Fibroblast of lung (primary cell): Measurements from ENCODE around the gene SPRR2G. TPM values are rescaled to one million over a fixed set of nuclear protein-coding genes. Genes with fewer than 3 reads are reported as not detected.
A peak's percentile ranks its signal among the peaks of the same experiment; 100 is the strongest.
"Not testable (repeated sequence)": the region's sequence is repeated elsewhere in the genome, so short reads cannot be mapped to it uniquely, and the experiment has no call there.

Experiments
- DNase-seq, 2 donors: peaks; one replicate each; pipeline versions ENCODE4 v3.0.0 to v3.0.0-alpha.2; 2010; ENCODE audit warnings: low read depth in 2 of 2
- H2AFZ ChIP-seq: 2 replicates; pipeline ENCODE4 v1.5.1; 2012; ENCODE audit warnings: low read length, control low read depth, inconsistent platforms
- H3K27ac ChIP-seq: 2 replicates; pipeline ENCODE4 v1.5.1; 2011; ENCODE audit warnings: low read length, control low read depth; ENCODE audit not compliant: insufficient read depth
- H3K27me3 ChIP-seq: 2 replicates; pipeline ENCODE4 v1.5.1; 2011; ENCODE audit warnings: mild to moderate bottlenecking, low read length; ENCODE audit not compliant: control insufficient read depth, insufficient read depth
- H3K36me3 ChIP-seq: 2 replicates; pipeline ENCODE4 v1.5.1; 2011; ENCODE audit warnings: low read length; ENCODE audit not compliant: control insufficient read depth, insufficient read depth
- H3K4me1 ChIP-seq: 2 replicates; pipeline ENCODE4 v1.5.1; 2011; ENCODE audit warnings: low read length; ENCODE audit not compliant: control insufficient read depth, insufficient read depth; ENCODE audit errors: extremely low read depth
- H3K4me2 ChIP-seq: 2 replicates; pipeline ENCODE4 v1.5.1; 2011; ENCODE audit warnings: low read length, control low read depth; ENCODE audit not compliant: insufficient read depth; ENCODE audit errors: extremely low read depth
- H3K4me3 ChIP-seq, 4 experiments: fragments of 200-600 bp in 1 of 4; sonication (generic) in 1 of 4; replicated peaks in 1 of 4; 2 replicates each; pipeline ENCODE4 v1.5.1; 2011 to 2016; ENCODE audit warnings: low read length in 4 of 4, low read depth in 3 of 4, mild to moderate bottlenecking in 3 of 4, control low read depth in 2 of 4, inconsistent platforms in 1 of 4, mixed read lengths in 1 of 4; ENCODE audit not compliant: insufficient read depth in 1 of 4; ENCODE audit errors: control extremely low read depth in 1 of 4
- H3K79me2 ChIP-seq: 2 replicates; pipeline ENCODE4 v1.5.1; 2012; ENCODE audit warnings: mild to moderate bottlenecking, low read length, inconsistent platforms; ENCODE audit not compliant: control insufficient read depth, insufficient read depth
- H3K9ac ChIP-seq: 2 replicates; pipeline ENCODE4 v1.5.1; 2011; ENCODE audit warnings: mild to moderate bottlenecking, low read length, control low read depth; ENCODE audit not compliant: insufficient read depth
- H3K9me3 ChIP-seq: 2 replicates; pipeline ENCODE4 v1.5.1; 2012; ENCODE audit warnings: low read depth, low read length; ENCODE audit not compliant: control insufficient read depth, insufficient read depth
- H4K20me1 ChIP-seq: 2 replicates; pipeline ENCODE4 v1.5.1; 2011; ENCODE audit warnings: low read length; ENCODE audit not compliant: control insufficient read depth, insufficient read depth; ENCODE audit errors: extremely low read depth
- EZH2 ChIP-seq: IDR thresholded peaks from 2 replicates; pipeline ENCODE4 v1.5.1; 2012; ENCODE audit warnings: low read length, control low read depth, mild to moderate bottlenecking; ENCODE audit errors: missing control alignments
- polyA plus RNA-seq, 2 donors: library from polyadenylated mRNA; depleted of rRNA in 1 of 2; stranded (reverse) in 1 of 2; unstranded in 1 of 2; fragments of >200 nt; gene quantifications; 2 replicates each; pipeline ENCODE4 v1.2.1, GENCODE V29; 2011 to 2012; ENCODE audit warnings: missing spikeins in 1 of 2
- total RNA-seq: library from RNA; depleted of rRNA; stranded (reverse); fragments of >200 nt; gene quantifications from 2 replicates; pipeline ENCODE4 v1.2.1, GENCODE V29; 2014
- TF ChIP-seq, protein P1 (sequence below), 2 donors: IDR thresholded peaks in 1 of 2; conservative IDR thresholded peaks in 1 of 2; 1 replicate in 1 of 2; 2 replicates in 1 of 2; pipeline ENCODE4 v1.5.1; 2011 to 2012; ENCODE audit warnings: low read length in 2 of 2, control low read depth in 1 of 2, inconsistent platforms in 1 of 2, low read depth in 1 of 2, mild to moderate bottlenecking in 1 of 2

Gene SPRR2G
- total and polyA plus RNA-seq, 2 donors (not counting 1 experiment from before 2014, with no cell fraction given) = not detected

DNA sequence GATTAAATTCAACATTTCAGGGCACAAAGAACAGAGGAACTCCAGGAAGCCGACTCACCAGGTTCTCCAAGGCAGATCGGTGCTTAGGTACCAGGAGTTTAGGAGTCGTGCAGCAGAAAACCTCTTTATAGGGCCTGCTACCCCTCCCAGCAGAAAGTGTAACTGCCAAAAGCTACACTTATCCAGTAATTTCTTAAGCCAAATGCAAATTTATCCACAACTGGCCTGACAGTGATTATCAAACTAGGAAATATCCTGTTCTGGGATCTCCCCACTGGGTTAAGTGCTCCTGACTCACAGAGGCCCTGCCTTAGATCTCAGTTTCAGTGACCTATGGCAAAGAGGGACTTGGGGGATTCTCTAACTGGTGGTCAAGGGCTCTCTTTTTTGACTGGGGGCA is 37.3 kb downstream of the SPRR2G start, which contains the start of gene SPRR2F:
SPRR2F (minus strand) TSS at position 101 of the 400 bp plus-strand sequence. CDS start 783 bp downstream, outside the sequence.
- no peak for DNase-seq
- no peak within 1 kb of the TSS for H3K9ac ChIP-seq
- no peaks in the 10 kb centered on the region for H3K9me3 ChIP-seq
- no peak within 1 kb of the TSS for H3K4me3 ChIP-seq
- no peak within 1 kb of the TSS for H2AFZ ChIP-seq
- no peaks in the 10 kb centered on the region for H4K20me1 ChIP-seq
- no peaks in the 10 kb centered on the region for H3K79me2 ChIP-seq
- H3K4me2 ChIP-seq = no peak within 1 kb of the TSS
- no peaks in the 10 kb centered on the region for H3K36me3 ChIP-seq
- no peak within 1 kb of the TSS for H3K27ac ChIP-seq
- TF ChIP-seq EZH2 = no peak
- TF ChIP-seq, protein P1, sequence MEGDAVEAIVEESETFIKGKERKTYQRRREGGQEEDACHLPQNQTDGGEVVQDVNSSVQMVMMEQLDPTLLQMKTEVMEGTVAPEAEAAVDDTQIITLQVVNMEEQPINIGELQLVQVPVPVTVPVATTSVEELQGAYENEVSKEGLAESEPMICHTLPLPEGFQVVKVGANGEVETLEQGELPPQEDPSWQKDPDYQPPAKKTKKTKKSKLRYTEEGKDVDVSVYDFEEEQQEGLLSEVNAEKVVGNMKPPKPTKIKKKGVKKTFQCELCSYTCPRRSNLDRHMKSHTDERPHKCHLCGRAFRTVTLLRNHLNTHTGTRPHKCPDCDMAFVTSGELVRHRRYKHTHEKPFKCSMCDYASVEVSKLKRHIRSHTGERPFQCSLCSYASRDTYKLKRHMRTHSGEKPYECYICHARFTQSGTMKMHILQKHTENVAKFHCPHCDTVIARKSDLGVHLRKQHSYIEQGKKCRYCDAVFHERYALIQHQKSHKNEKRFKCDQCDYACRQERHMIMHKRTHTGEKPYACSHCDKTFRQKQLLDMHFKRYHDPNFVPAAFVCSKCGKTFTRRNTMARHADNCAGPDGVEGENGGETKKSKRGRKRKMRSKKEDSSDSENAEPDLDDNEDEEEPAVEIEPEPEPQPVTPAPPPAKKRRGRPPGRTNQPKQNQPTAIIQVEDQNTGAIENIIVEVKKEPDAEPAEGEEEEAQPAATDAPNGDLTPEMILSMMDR (conservative IDR thresholded peaks at IDR 0.05 in 1 of 2, IDR thresholded peaks at IDR 0.05 in 1 of 2; ENCODE audit: low read depth in 1 of 2, low read length in 2 of 2) = no peak
- H3K27me3 ChIP-seq = no peaks in the 10 kb centered on the region
- H3K4me1 ChIP-seq = no peaks in the 10 kb centered on the region

DNA sequence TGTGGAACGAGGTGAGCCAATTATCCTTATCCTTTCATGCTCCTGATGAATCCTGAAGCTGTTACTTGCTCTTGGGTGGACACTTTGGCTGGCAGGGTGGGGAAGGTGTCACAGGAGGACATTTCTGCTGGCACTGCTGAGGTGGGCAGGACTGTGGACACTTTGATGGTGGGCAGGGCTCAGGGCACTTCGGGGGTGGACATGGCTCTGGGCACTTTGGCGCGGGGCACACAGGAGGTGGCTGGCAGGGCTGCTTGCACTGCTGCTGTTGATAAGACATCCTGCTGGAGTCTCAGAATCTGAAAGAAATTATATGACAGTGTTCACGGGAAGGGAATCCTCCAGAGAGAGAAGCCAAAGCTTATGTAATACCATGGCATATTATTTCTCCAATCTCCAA is 38.2 kb downstream of the SPRR2G start:
- H3K4me2 ChIP-seq, H3K27ac ChIP-seq, H3K36me3 ChIP-seq, DNase-seq, H3K79me2 ChIP-seq, H2AFZ ChIP-seq, H3K9ac ChIP-seq, H3K9me3 ChIP-seq, H4K20me1 ChIP-seq, H3K4me1 ChIP-seq, H3K27me3 ChIP-seq, H3K4me3 ChIP-seq: not testable (repeated sequence)

DNA sequence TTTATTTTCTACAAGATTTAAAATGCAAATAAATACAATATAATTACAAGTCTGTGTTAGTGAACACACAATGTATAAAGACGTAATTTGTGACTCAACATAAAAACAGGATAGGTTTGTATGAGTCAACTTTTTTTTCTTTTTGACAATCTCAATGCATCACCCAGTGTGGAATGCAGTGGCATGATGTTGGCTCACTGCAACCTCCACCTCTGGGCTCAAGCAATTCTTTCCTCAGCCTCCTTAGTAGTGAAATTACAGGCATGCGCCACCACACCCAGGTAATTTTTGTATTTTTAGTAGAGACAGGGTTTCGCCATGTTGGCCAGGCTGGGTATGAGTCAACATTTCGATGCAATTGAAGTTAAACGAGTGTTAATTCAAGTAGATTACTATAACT is 50.4 kb downstream of the SPRR2G start:
- no peaks in the 10 kb centered on the region for H3K79me2 ChIP-seq
- no peaks in the 10 kb centered on the region for H3K4me1 ChIP-seq
- no peak overlapping the region for H3K4me2 ChIP-seq
- H3K27ac ChIP-seq = no peak overlapping the region
- H3K9ac ChIP-seq = no peak overlapping the region
- H4K20me1 ChIP-seq = no peaks in the 10 kb centered on the region
- peak in 1 of 2 donors; percentile 77 for DNase-seq
- no peaks in the 10 kb centered on the region for H3K27me3 ChIP-seq
- H3K9me3 ChIP-seq = no peaks in the 10 kb centered on the region
- H2AFZ ChIP-seq = no peak overlapping the region
- no peaks in the 10 kb centered on the region for H3K36me3 ChIP-seq
- TF ChIP-seq EZH2 = no peak
- TF ChIP-seq, protein P1 (conservative IDR thresholded peaks at IDR 0.05 in 1 of 2, IDR thresholded peaks at IDR 0.05 in 1 of 2; ENCODE audit: low read depth in 1 of 2, low read length in 2 of 2) = no peak
- no peak overlapping the region for H3K4me3 ChIP-seq

Other genes with a start within 250 kb of the SPRR2G start
- not detected in 2 replicates for gene IVL, start 242.3 kb downstream of the SPRR2G start, total RNA-seq
- 0.10 and 0.34 TPM in 2 replicates for gene IVL, start 242.3 kb downstream of the SPRR2G start, polyA plus RNA-seq
- not detected in 2 replicates for gene SPRR5, start 203.7 kb downstream of the SPRR2G start, total RNA-seq
- gene SPRR5, start 203.7 kb downstream of the SPRR2G start, polyA plus RNA-seq = not detected in 2 replicates
- not detected in 2 replicates for gene SPRR4, start 180.2 kb downstream of the SPRR2G start, total RNA-seq
- not detected in 2 replicates for gene SPRR4, start 180.2 kb downstream of the SPRR2G start, polyA plus RNA-seq
- gene SPRR1A, start 166.8 kb downstream of the SPRR2G start, total RNA-seq = not detected in 2 replicates
- not detected in 2 replicates for gene SPRR1A, start 166.8 kb downstream of the SPRR2G start, polyA plus RNA-seq
- gene SPRR3, start 149.1 kb downstream of the SPRR2G start, total RNA-seq = not detected in 2 replicates
- not detected in 2 replicates for gene SPRR3, start 149.1 kb downstream of the SPRR2G start, polyA plus RNA-seq
- gene SPRR1B, start 119.7 kb downstream of the SPRR2G start, total RNA-seq = not detected in 2 replicates
- gene SPRR1B, start 119.7 kb downstream of the SPRR2G start, polyA plus RNA-seq = not detected in 2 replicates
- not detected in 2 replicates for gene SPRR2D, start 109.8 kb downstream of the SPRR2G start, total RNA-seq
- not detected in 2 replicates for gene SPRR2D, start 109.8 kb downstream of the SPRR2G start, polyA plus RNA-seq
- gene SPRR2A, start 93.4 kb downstream of the SPRR2G start, total RNA-seq = not detected in 2 replicates
- not detected in 2 replicates for gene SPRR2A, start 93.4 kb downstream of the SPRR2G start, polyA plus RNA-seq
- not detected in 2 replicates for gene SPRR2B, start 79.3 kb downstream of the SPRR2G start, total RNA-seq
- not detected in 2 replicates for gene SPRR2B, start 79.3 kb downstream of the SPRR2G start, polyA plus RNA-seq
- gene SPRR2E, start 56.4 kb downstream of the SPRR2G start, total RNA-seq = not detected in 2 replicates
- gene SPRR2E, start 56.4 kb downstream of the SPRR2G start, polyA plus RNA-seq = not detected in 2 replicates
- gene SPRR2F, start 37.4 kb downstream of the SPRR2G start, total RNA-seq = not detected in 2 replicates
- not detected in 2 replicates for gene SPRR2F, start 37.4 kb downstream of the SPRR2G start, polyA plus RNA-seq
- gene LELP1, start 52.5 kb upstream of the SPRR2G start, total RNA-seq = not detected in 2 replicates
- gene LELP1, start 52.5 kb upstream of the SPRR2G start, polyA plus RNA-seq = not detected in 2 replicates
- gene PRR9, start 66.7 kb upstream of the SPRR2G start, total RNA-seq = not detected in 2 replicates
- gene PRR9, start 66.7 kb upstream of the SPRR2G start, polyA plus RNA-seq = not detected in 2 replicates
- gene LORICRIN, start 108.8 kb upstream of the SPRR2G start, total RNA-seq = not detected in 2 replicates
- not detected in 2 replicates for gene LORICRIN, start 108.8 kb upstream of the SPRR2G start, polyA plus RNA-seq
- not detected in 2 replicates for gene PGLYRP3, start 162.1 kb upstream of the SPRR2G start, total RNA-seq
- not detected in 2 replicates for gene PGLYRP3, start 162.1 kb upstream of the SPRR2G start, polyA plus RNA-seq
- not detected in 2 replicates for gene PGLYRP4, start 198.0 kb upstream of the SPRR2G start, total RNA-seq
- gene PGLYRP4, start 198.0 kb upstream of the SPRR2G start, polyA plus RNA-seq = not detected in 2 replicates
- gene S100A9, start 207.0 kb upstream of the SPRR2G start, total RNA-seq = not detected in 2 replicates
- not detected in 2 replicates for gene S100A9, start 207.0 kb upstream of the SPRR2G start, polyA plus RNA-seq
- not detected in 2 replicates for gene S100A12, start 224.7 kb upstream of the SPRR2G start, total RNA-seq
- not detected in 2 replicates for gene S100A12, start 224.7 kb upstream of the SPRR2G start, polyA plus RNA-seq
- gene S100A8, start 240.2 kb upstream of the SPRR2G start, total RNA-seq = not detected in 2 replicates
- gene S100A8, start 240.2 kb upstream of the SPRR2G start, polyA plus RNA-seq = not detected in 2 replicates